IPS DF 6.9 (cell line): ENCODE measurements around the gene RABGAP1.

Source experiments
- DNase-seq: peaks from one replicate; pipeline ENCODE4 v3.0.0-alpha.2; 2013; ENCODE audit warnings: low read depth, low spot score
- H3K27ac ChIP-seq: one replicate; pipeline ENCODE4 v1.5.1; 2013; ENCODE audit warnings: low read length, control low read depth
- H3K27me3 ChIP-seq: 2 replicates; pipeline ENCODE4 v1.6.1; 2013; ENCODE audit warnings: mild to moderate bottlenecking, low read length; ENCODE audit not compliant: control insufficient read depth, insufficient read depth
- H3K36me3 ChIP-seq: 2 replicates; pipeline ENCODE4 v1.6.1; 2013; ENCODE audit warnings: low read length; ENCODE audit not compliant: control insufficient read depth, insufficient read depth
- H3K4me1 ChIP-seq: 2 replicates; pipeline ENCODE4 v1.6.1; 2013; ENCODE audit warnings: low read length; ENCODE audit not compliant: control insufficient read depth, insufficient read depth
- H3K4me3 ChIP-seq: 2 replicates; pipeline ENCODE4 v1.5.1; 2013; ENCODE audit warnings: mild to moderate bottlenecking, low read length
- H3K9me3 ChIP-seq: 2 replicates; pipeline ENCODE4 v1.6.1; 2013; ENCODE audit warnings: low read length, inconsistent platforms; ENCODE audit not compliant: control insufficient read depth, insufficient read depth
- WGBS: extraction: QIAGEN DNeasy Blood & Tissue Kit; methylation state at CpG from one replicate; pipeline ENCODE4 v1.1.7; 2013; ENCODE audit warnings: mixed read lengths, missing lambda C conversion rate; ENCODE audit not compliant: insufficient read length, insufficient coverage; 5-methylcytosine and 5-hydroxymethylcytosine counted together

The RABGAP1 gene

GRCh38 chr9:123007269-123007668 is 66.4 kb downstream of the RABGAP1 start:
- WGBS = no CpG with 5 or more reads among the region's 5 CpGs
- DNase-seq = no peak
- H3K9me3 ChIP-seq = no peaks in the 10 kb centered on the region
- no peaks in the 10 kb centered on the region for H3K27me3 ChIP-seq
- no peaks in the 10 kb centered on the region for H3K4me1 ChIP-seq
- no peak overlapping the region for H3K4me3 ChIP-seq
- H3K36me3 ChIP-seq = no peaks in the 10 kb centered on the region
- no peak overlapping the region for H3K27ac ChIP-seq

GRCh38 chr9:123008909-123009308 is 68.1 kb downstream of the RABGAP1 start:
- Histone ChIP-seq H3K27ac (no peak overlapping the region), H3K4me3 (no peak overlapping the region), H3K27me3 (no peaks in the 10 kb centered on the region), H3K4me1 (no peaks in the 10 kb centered on the region), H3K9me3 (no peaks in the 10 kb centered on the region), H3K36me3 (no peaks in the 10 kb centered on the region)
- no peak for DNase-seq

- H3K36me3 ChIP-seq = no peaks in the 10 kb centered on the region
- no peaks in the 10 kb centered on the region for H3K27me3 ChIP-seq
- no CpG with 5 or more reads among the region's 3 CpGs for WGBS
- no peaks in the 10 kb centered on the region for H3K9me3 ChIP-seq
- no peaks in the 10 kb centered on the region for H3K4me1 ChIP-seq
- no peak overlapping the region for H3K27ac ChIP-seq
- DNase-seq = no peak
- H3K4me3 ChIP-seq = no peak overlapping the region
These were observed 70.6 kb downstream of the RABGAP1 start for GRCh38 chr9:123011380-123011779.

GRCh38 chr9:123011878-123012528 is 71.2 kb downstream of the RABGAP1 start:
- no CpG with 5 or more reads among the region's 3 CpGs for WGBS
- Histone ChIP-seq H3K4me3 (no peak overlapping the region), H3K27ac (no peak overlapping the region), H3K36me3 (no peaks in the 10 kb centered on the region), H3K4me1 (no peaks in the 10 kb centered on the region), H3K27me3 (no peaks in the 10 kb centered on the region), H3K9me3 (no peaks in the 10 kb centered on the region)
- no peak for DNase-seq

- no CpG with 5 or more reads among the region's 1 CpG for WGBS
- no peak for DNase-seq
- Histone ChIP-seq H3K36me3 (no peaks in the 10 kb centered on the region), H3K27ac (no peak overlapping the region), H3K4me1 (no peaks in the 10 kb centered on the region), H3K4me3 (no peak overlapping the region), H3K9me3 (no peaks in the 10 kb centered on the region), H3K27me3 (no peaks in the 10 kb centered on the region)
These were observed 75.8 kb downstream of the RABGAP1 start for GRCh38 chr9:123016631-123017030.

GRCh38 chr9:123020796-123021195 is 80.0 kb downstream of the RABGAP1 start:
- Histone ChIP-seq H3K9me3 (no peaks in the 10 kb centered on the region), H3K36me3 (no peaks in the 10 kb centered on the region), H3K4me1 (no peaks in the 10 kb centered on the region), H3K27ac (no peak overlapping the region), H3K4me3 (no peak overlapping the region), H3K27me3 (no peaks in the 10 kb centered on the region)
- WGBS = no CpG with 5 or more reads among the region's 2 CpGs
- DNase-seq = no peak

- Histone ChIP-seq H3K27ac (no peak overlapping the region), H3K27me3 (no peaks in the 10 kb centered on the region), H3K9me3 (no peaks in the 10 kb centered on the region), H3K4me3 (no peak overlapping the region), H3K36me3 (no peaks in the 10 kb centered on the region; the same call in 1 of the 2 replicates), H3K4me1 (no peaks in the 10 kb centered on the region)
- DNase-seq = no peak
- no CpG with 5 or more reads among the region's 1 CpG for WGBS
These were observed 85.6 kb downstream of the RABGAP1 start for GRCh38 chr9:123026425-123026824.

- no peak for DNase-seq
- no peaks in the 10 kb centered on the region for H3K9me3 ChIP-seq
- H3K36me3 ChIP-seq = no peaks in the 10 kb centered on the region; the same call in 1 of the 2 replicates
- H3K4me3 ChIP-seq = no peak overlapping the region
- WGBS = no CpG with 5 or more reads among the region's 3 CpGs
- no peak overlapping the region for H3K27ac ChIP-seq
- H3K27me3 ChIP-seq = no peaks in the 10 kb centered on the region
- H3K4me1 ChIP-seq = no peaks in the 10 kb centered on the region
These were observed 86.7 kb downstream of the RABGAP1 start for GRCh38 chr9:123027517-123027916.

GRCh38 chr9:123028136-123028535 is 87.3 kb downstream of the RABGAP1 start:
- no peak overlapping the region for H3K27ac ChIP-seq
- no peaks in the 10 kb centered on the region for H3K27me3 ChIP-seq
- H3K4me1 ChIP-seq = no peaks in the 10 kb centered on the region
- no peaks in the 10 kb centered on the region; the same call in 1 of the 2 replicates for H3K36me3 ChIP-seq
- H3K9me3 ChIP-seq = no peaks in the 10 kb centered on the region
- no peak for DNase-seq
- H3K4me3 ChIP-seq = no peak overlapping the region

- H3K4me3 ChIP-seq = no peak overlapping the region
- no peaks in the 10 kb centered on the region; the same call in 1 of the 2 replicates for H3K36me3 ChIP-seq
- no peak for DNase-seq
- H3K4me1 ChIP-seq = no peaks in the 10 kb centered on the region
- no peak overlapping the region for H3K27ac ChIP-seq
- no CpG with 5 or more reads among the region's 3 CpGs for WGBS
- no peaks in the 10 kb centered on the region for H3K27me3 ChIP-seq
- H3K9me3 ChIP-seq = no peaks in the 10 kb centered on the region
These were observed 88.2 kb downstream of the RABGAP1 start for GRCh38 chr9:123028973-123029372.

GRCh38 chr9:123031963-123032362 is 91.1 kb downstream of the RABGAP1 start:
- no peaks in the 10 kb centered on the region; the same call in 1 of the 2 replicates for H3K36me3 ChIP-seq
- no peaks in the 10 kb centered on the region for H3K4me1 ChIP-seq
- no CpG with 5 or more reads among the region's 1 CpG for WGBS

More at GRCh38 chr9:123031963-123032362, 91.1 kb downstream of the RABGAP1 start:
- Histone ChIP-seq H3K27ac (no peak overlapping the region), H3K4me3 (no peak overlapping the region), H3K9me3 (no peaks in the 10 kb centered on the region), H3K27me3 (no peaks in the 10 kb centered on the region)
- DNase-seq = no peak
